Posterior cingulate gyrus (tissue), 11 donors: Measurements from ENCODE around the gene TMEM158.

Source experiments
- DNase-seq, 10 donors: peaks; one replicate each; pipeline versions ENCODE4 v3.0.0 to v3.0.0-alpha.2; 2020 to 2021; ENCODE audit warnings: mixed read lengths in 3 of 10
- intact Hi-C: fragments of 100-400 bp; cut with DNase I; formaldehyde crosslinking; loops from one replicate; pipeline ENCODE4 v1.15.1; 2023

Gene TMEM158

GRCh38 chr3:45179163-45179562 lies 46.9 kb downstream of the TMEM158 start:
- intact Hi-C loops = no loop called here
- no peak for DNase-seq

- DNase-seq = no peak
- intact Hi-C loops = no loop called here
These were observed 47.7 kb downstream of the TMEM158 start for GRCh38 chr3:45178183-45179023.

DNA sequence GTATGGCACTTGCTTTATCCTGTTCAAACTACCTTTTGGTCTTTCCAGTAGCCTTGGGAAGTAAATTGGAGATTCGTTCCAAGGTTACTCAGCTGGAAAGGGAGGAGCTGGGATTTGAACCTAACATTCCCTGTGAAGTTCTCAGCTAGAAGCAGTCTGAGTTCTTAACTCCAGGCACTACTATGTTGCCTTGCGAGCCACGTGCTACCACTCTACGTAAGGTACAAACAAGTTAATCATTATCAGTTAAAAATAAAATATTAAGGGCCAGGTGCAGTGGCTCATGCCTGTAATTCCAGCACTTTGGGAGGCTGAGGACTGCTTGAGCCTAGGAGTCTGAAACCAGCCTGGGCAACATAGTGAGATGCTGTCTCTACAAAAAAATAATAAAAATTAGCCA lies 49.2 kb downstream of the TMEM158 start:
- intact Hi-C loops = no loop called here
- DNase-seq = no peak
